Measurements from ENCODE around the gene RNF8.

DNA sequence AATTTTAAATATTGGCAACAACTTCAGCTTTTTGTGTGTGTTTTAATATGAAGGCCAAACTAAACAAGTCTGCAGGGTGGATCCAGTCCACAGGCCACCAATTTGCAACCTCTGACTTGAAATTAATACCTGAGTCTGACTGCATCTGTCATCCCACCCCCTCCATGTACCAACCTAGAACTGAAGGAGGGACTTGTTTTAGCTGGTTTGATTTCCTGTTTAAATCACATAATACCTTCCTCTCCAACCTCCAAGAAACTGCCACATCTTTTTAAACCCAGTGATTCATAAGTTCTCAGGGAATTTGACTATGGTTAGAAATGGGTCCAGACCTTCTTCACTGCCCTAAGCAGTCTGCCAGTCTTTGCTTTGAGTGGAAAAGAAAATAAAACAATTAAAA is 21.6 kb downstream of the RNF8 start:
- TF ChIP-seq CTCF (IDR thresholded peaks at IDR 0.05) (no peak), POLR2A (IDR thresholded peaks at IDR 0.05) (no peak)
